B cell (primary cell): ENCODE results near the gene CD52. TPM values are rescaled to one million over a fixed set of nuclear protein-coding genes. Genes with fewer than 3 reads are reported as not detected.
A peak's percentile ranks its signal among the peaks of the same experiment; 100 is the strongest.

Experiments
- ATAC-seq: fragments of 200-7000 bp; cut with Tn5 transposase; one replicate; pipeline ENCODE4 v1.10.0; 2021; ENCODE audit warnings: low read depth, mild to moderate bottlenecking, moderate number of reproducible peaks, moderate library complexity
- CTCF ChIA-PET: fragments of 350-600 bp; sonication (Branson Sonifier 250); formaldehyde crosslinking; loops from one replicate; lab custom pipeline; 2021; ENCODE audit warnings: antibody characterized with exemption, inconsistent platforms; lab: Charles Lee
- POLR2A ChIA-PET: fragments of 350-600 bp; sonication (Branson Sonifier 250); formaldehyde crosslinking; loops from one replicate; lab custom pipeline; 2021; ENCODE audit warnings: antibody characterized with exemption; lab: Charles Lee
- DNase-seq: peaks from one replicate; pipeline ENCODE4 v3.0.0; 2013
- H2AFZ ChIP-seq: 2 replicates; pipeline ENCODE4 v1.6.1; 2012; ENCODE audit warnings: mild to moderate bottlenecking, low read depth, low read length; ENCODE audit not compliant: insufficient read depth, poor library complexity, severe bottlenecking
- H3K27ac ChIP-seq, 2 donors: 1 replicate in 1 of 2; 2 replicates in 1 of 2; pipeline ENCODE4 v1.5.1; 2012 to 2013; ENCODE audit warnings: low read length in 2 of 2, mild to moderate bottlenecking in 2 of 2, moderate library complexity in 1 of 2
- H3K27me3 ChIP-seq, 4 experiments: fragments of 200-600 bp in 1 of 4; sonication (generic) in 1 of 4; replicated peaks in 1 of 4; 1 replicate in 2 of 4; 2 replicates in 2 of 4; pipeline versions ENCODE4 v1.6.1 to v1.7.0; 2013 to 2016; ENCODE audit warnings: low read length in 3 of 4, mild to moderate bottlenecking in 2 of 4, mixed read lengths in 1 of 4, moderate library complexity in 1 of 4; ENCODE audit not compliant: insufficient read depth in 4 of 4, control insufficient read depth in 3 of 4; ENCODE audit errors: control extremely low read depth in 1 of 4
- H3K36me3 ChIP-seq, 2 experiments: replicated peaks in 1 of 2; 1 replicate in 1 of 2; 2 replicates in 1 of 2; pipeline versions ENCODE4 v1.6.1 to v1.7.1; 2013; ENCODE audit warnings: low read length in 1 of 2; ENCODE audit not compliant: insufficient read depth in 2 of 2, control insufficient read depth in 1 of 2; ENCODE audit errors: control extremely low read depth in 1 of 2, extremely low read depth in 1 of 2
- H3K4me1 ChIP-seq, 2 donors: fragments of 200-600 bp in 1 of 2; sonication (generic) in 1 of 2; 1 replicate in 1 of 2; 2 replicates in 1 of 2; pipeline versions ENCODE4 v1.5.1 to v1.6.1; 2013 to 2017; ENCODE audit warnings: low read length in 2 of 2; ENCODE audit not compliant: control insufficient read depth in 2 of 2, insufficient read depth in 2 of 2
- H3K4me2 ChIP-seq: replicated peaks from 2 replicates; pipeline ENCODE3; 2012; ENCODE audit warnings: mild to moderate bottlenecking, low read depth, low read length; ENCODE audit not compliant: poor library complexity, severe bottlenecking
- H3K4me3 ChIP-seq, 5 experiments: fragments of 200-600 bp in 1 of 5; sonication (generic) in 1 of 5; 1 replicate in 3 of 5; 2 replicates in 2 of 5; pipeline versions ENCODE4 v1.5.1 to v1.7.0; 2011 to 2016; ENCODE audit warnings: low read length in 4 of 5, mild to moderate bottlenecking in 4 of 5, low read depth in 2 of 5, control low read depth in 1 of 5, moderate library complexity in 1 of 5; ENCODE audit not compliant: insufficient read depth in 1 of 5; ENCODE audit errors: control extremely low read depth in 1 of 5, extremely low read depth in 1 of 5
- H3K79me2 ChIP-seq: fragments of 200-600 bp; sonication (generic); one replicate; pipeline ENCODE4 v1.6.0; 2016; ENCODE audit warnings: low read length; ENCODE audit not compliant: control insufficient read depth, insufficient read depth
- H3K9ac ChIP-seq: fragments of 200-600 bp; sonication (generic); 2 replicates; pipeline ENCODE4 v1.6.1; 2017; ENCODE audit warnings: mild to moderate bottlenecking, low read length, moderate library complexity
- H3K9me3 ChIP-seq, 3 donors: one replicate each; pipeline versions ENCODE4 v1.6.1 to v1.7.1; 2013; ENCODE audit warnings: low read length in 2 of 3; ENCODE audit not compliant: control insufficient read depth in 2 of 3, insufficient read depth in 1 of 3; ENCODE audit errors: control extremely low read depth in 1 of 3
- H4K20me1 ChIP-seq: 2 replicates; pipeline ENCODE4 v1.6.0; 2012; ENCODE audit warnings: mild to moderate bottlenecking, low read length; ENCODE audit not compliant: insufficient read depth, control insufficient read depth, poor library complexity, severe bottlenecking
- H3K27ac Mint-ChIP-seq: one replicate; pipeline ENCODE4 v1.8.0; 2021; ENCODE audit warnings: mixed read lengths
- H3K27me3 Mint-ChIP-seq: one replicate; pipeline ENCODE4 v1.8.0; 2021; ENCODE audit warnings: mixed read lengths
- H3K4me1 Mint-ChIP-seq: one replicate; pipeline ENCODE4 v1.8.0; 2021; ENCODE audit warnings: mixed read lengths
- H3K4me3 Mint-ChIP-seq: one replicate; pipeline ENCODE4 v1.8.0; 2021; ENCODE audit warnings: mixed read lengths
- H3K9me3 Mint-ChIP-seq: one replicate; pipeline ENCODE4 v1.8.0; 2022; ENCODE audit warnings: mixed read lengths; ENCODE audit not compliant: insufficient read depth
- EZH2 ChIP-seq: IDR thresholded peaks from 2 replicates; pipeline ENCODE4 v1.6.1; 2012; ENCODE audit warnings: borderline replicate concordance, low read depth, mild to moderate bottlenecking, moderate library complexity, low read length; ENCODE audit not compliant: insufficient read depth, poor library complexity, severe bottlenecking
- WGBS: methylation state at CpG from one replicate; pipeline ENCODE4 v1.1.5; 2013; ENCODE audit warnings: missing lambda C conversion rate; ENCODE audit not compliant: insufficient coverage; 5-methylcytosine and 5-hydroxymethylcytosine counted together
- intact Hi-C: fragments of 100-400 bp; cut with micrococcal nuclease; formaldehyde crosslinking; loops from one replicate; pipeline ENCODE4 v1.10.0; 2022
- polyA plus RNA-seq: library from polyadenylated mRNA; depleted of rRNA; stranded (reverse); fragments of >200 nt; gene quantifications from 2 replicates; pipeline ENCODE4 v1.2.3, GENCODE V29; 2012
- total RNA-seq, 2 donors: library from RNA; stranded (reverse); fragments of 120-200 nt in 1 of 2; gene quantifications; 1 replicate in 1 of 2; 2 replicates in 1 of 2; pipeline versions ENCODE4 v1.2.3 to v1.2.4, GENCODE V29; 2013 to 2022
- TF ChIP-seq, protein P1 (sequence below): fragments of 200-600 bp; IDR thresholded peaks from one replicate; pipeline ENCODE4 v1.8.0; 2022; ENCODE audit warnings: antibody characterized with exemption, mild to moderate bottlenecking

The CD52 gene
- total and polyA plus RNA-seq, 2 donors (not counting 1 experiment from before 2014, with no cell fraction given): 1,116 to 1,597 TPM

DNA sequence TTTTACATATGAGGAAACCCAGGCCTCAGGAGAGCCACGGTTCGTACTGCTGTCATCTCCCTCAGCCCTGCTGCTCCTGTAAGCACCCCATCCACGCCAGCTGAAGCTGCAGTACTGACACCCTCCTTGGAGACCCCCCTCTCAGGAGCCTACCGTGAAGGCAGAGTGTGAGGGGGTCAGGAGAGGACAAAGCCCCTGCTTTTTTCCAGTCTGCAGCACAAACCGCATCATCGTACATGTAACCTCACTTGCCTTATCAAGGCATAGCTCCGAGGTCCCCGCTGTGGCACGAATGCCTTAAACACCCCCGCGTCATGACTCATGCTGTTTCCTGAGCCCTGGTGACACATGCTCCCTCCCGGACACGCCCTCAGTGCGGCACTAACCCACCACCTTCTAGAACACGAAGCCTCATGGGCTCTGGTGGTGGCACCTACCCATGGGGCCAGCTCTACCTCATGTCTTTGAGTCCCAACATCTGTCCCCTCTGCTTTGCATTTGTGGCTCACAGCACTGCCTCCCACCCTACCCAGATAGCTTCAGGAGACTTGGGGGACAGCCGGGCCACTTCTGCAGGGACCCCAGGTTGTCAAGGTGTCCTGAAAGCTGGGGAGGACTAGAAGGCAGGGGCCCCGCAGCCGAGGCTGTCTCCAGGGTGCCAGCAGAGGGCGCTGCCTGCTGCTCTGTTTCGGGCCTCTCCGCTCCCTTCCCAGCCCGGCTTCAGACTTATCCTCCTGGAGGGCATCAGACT, 33.0 kb upstream of the CD52 start:
- ATAC-seq: peak; percentile 47
- DNase-seq: peak; percentile 87
- Histone ChIP-seq H3K79me2 (peaks cover 36% of the 10 kb centered on the region), H3K27me3 (no peaks in the 10 kb centered on the region), H2AFZ (peak overlapping the region; percentile 41), H3K27ac (peak overlapping the region; percentile 93 to 96), H4K20me1 (peaks cover 22% of the 10 kb centered on the region), H3K4me2 (peak overlapping the region; percentile 65), H3K4me3 (peak overlapping the region in 2 of 5 experiments; percentile 5 to 19), H3K9ac (peak overlapping the region; percentile 15), H3K9me3 (no peaks in the 10 kb centered on the region), H3K4me1 (peaks cover 79 to 89% of the 10 kb centered on the region in 2 donors), H3K36me3 (peaks cover 2 to 19% of the 10 kb centered on the region in 2 experiments)
- CTCF ChIA-PET: interaction anchor here (0.6 to 26.4 kb wide), 17 partner anchors 7 to 334 kb away, joined by 3 to 1400 read pairs (median 5); partner anchors contain the start of genes CD52, CEP85, DHDDS and SH3BGRL3
- peaks cover 88% of the 10 kb centered on the region for H3K4me1 Mint-ChIP-seq
- H3K27me3 Mint-ChIP-seq: no peaks in the 10 kb centered on the region
- intact Hi-C loops: loop anchor here (1.0 to 10.0 kb wide), 6 partner anchors 8 to 1890 kb away; partner anchors contain the start of genes CEP85, HMGN2, PDIK1L and PTAFR
- H3K9me3 Mint-ChIP-seq: no peaks in the 10 kb centered on the region
- POLR2A ChIA-PET: interaction anchor here (0.5 to 21.9 kb wide), 13 partner anchors 9 to 425 kb away, joined by 3 to 1239 read pairs (median 5); partner anchors contain the start of genes CD52, CEP85, DHDDS and UBXN11
- H3K27ac Mint-ChIP-seq: peak overlapping the region; percentile 97
- H3K4me3 Mint-ChIP-seq: peak overlapping the region; percentile 87
- WGBS: 12% methylated on average over 19 of the region's 22 CpGs
- TF ChIP-seq, protein P1, sequence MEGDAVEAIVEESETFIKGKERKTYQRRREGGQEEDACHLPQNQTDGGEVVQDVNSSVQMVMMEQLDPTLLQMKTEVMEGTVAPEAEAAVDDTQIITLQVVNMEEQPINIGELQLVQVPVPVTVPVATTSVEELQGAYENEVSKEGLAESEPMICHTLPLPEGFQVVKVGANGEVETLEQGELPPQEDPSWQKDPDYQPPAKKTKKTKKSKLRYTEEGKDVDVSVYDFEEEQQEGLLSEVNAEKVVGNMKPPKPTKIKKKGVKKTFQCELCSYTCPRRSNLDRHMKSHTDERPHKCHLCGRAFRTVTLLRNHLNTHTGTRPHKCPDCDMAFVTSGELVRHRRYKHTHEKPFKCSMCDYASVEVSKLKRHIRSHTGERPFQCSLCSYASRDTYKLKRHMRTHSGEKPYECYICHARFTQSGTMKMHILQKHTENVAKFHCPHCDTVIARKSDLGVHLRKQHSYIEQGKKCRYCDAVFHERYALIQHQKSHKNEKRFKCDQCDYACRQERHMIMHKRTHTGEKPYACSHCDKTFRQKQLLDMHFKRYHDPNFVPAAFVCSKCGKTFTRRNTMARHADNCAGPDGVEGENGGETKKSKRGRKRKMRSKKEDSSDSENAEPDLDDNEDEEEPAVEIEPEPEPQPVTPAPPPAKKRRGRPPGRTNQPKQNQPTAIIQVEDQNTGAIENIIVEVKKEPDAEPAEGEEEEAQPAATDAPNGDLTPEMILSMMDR: peak; percentile 77
- no peak for TF ChIP-seq EZH2
